Neural cell (in vitro differentiated cells): ENCODE data around the gene CEP170B.

Source experiments
- CTCF ChIP-seq: fragments of 450-650 bp; IDR thresholded peaks from 2 replicates; pipeline ENCODE4 v1.5.1; 2014; ENCODE audit warnings: antibody characterized with exemption, mild to moderate bottlenecking, moderate library complexity; ENCODE audit not compliant: poor library complexity, severe bottlenecking
- EP300 ChIP-seq: fragments of 450-650 bp; conservative IDR thresholded peaks from 2 replicates; pipeline ENCODE4 v1.6.1; 2014; ENCODE audit warnings: antibody characterized with exemption, mild to moderate bottlenecking, moderate library complexity; ENCODE audit not compliant: poor library complexity, severe bottlenecking
- EZH2 ChIP-seq: fragments of 200-600, 300-800 bp; shearing (Covaris generic), sonication (generic); IDR thresholded peaks from 2 replicates; pipeline ENCODE4 v1.6.1; 2014; ENCODE audit warnings: antibody characterized with exemption, low read length, borderline replicate concordance, mild to moderate bottlenecking; ENCODE audit not compliant: insufficient read depth, poor library complexity, severe bottlenecking
- POLR2AphosphoS5 ChIP-seq: IDR thresholded peaks from 2 replicates; pipeline ENCODE4 v1.6.1; 2012
- RAD21 ChIP-seq: fragments of 450-650 bp; conservative IDR thresholded peaks from 2 replicates; pipeline ENCODE4 v1.6.1; 2014; ENCODE audit warnings: antibody characterized with exemption, mild to moderate bottlenecking, moderate library complexity
- TAF1 ChIP-seq: IDR thresholded peaks from 2 replicates; pipeline ENCODE4 v1.6.1; 2012; ENCODE audit warnings: low read depth

GRCh38 chr14:104824353-104824997, 40.6 kb upstream of the CEP170B start:
- TF ChIP-seq CTCF (no peak), RAD21 (no peak), POLR2AphosphoS5 (no peak), EZH2 (no peak), TAF1 (no peak), EP300 (no peak)
